Activated naive CD4-positive, alpha-beta T cell treated with anti-CD3 and anti-CD28 coated beads, Interleukin-2, amount 50 U/mL, for 24 hours (primary cell): ENCODE data around the gene C2CD4D.
A peak's percentile ranks its signal among the peaks of the same experiment; 100 is the strongest.
"Not testable (repeated sequence)": the region's sequence is repeated elsewhere in the genome, so short reads cannot be mapped to it uniquely, and the experiment has no call there.

Experiments used
- H3K27ac Mint-ChIP-seq: one replicate; pipeline ENCODE4 v1.8.0; 2021; ENCODE audit warnings: mild to moderate bottlenecking, mixed read lengths
- H3K27me3 Mint-ChIP-seq: one replicate; pipeline ENCODE4 v1.8.0; 2021; ENCODE audit warnings: mixed read lengths
- H3K36me3 Mint-ChIP-seq: one replicate; pipeline ENCODE4 v1.8.0; 2021; ENCODE audit warnings: mixed read lengths
- H3K4me1 Mint-ChIP-seq: one replicate; pipeline ENCODE4 v1.8.0; 2021; ENCODE audit warnings: mixed read lengths
- H3K4me3 Mint-ChIP-seq: one replicate; pipeline ENCODE4 v1.8.0; 2021; ENCODE audit warnings: mild to moderate bottlenecking, mixed read lengths
- H3K9me3 Mint-ChIP-seq: one replicate; pipeline ENCODE4 v1.8.0; 2021; ENCODE audit warnings: mixed read lengths

The C2CD4D gene

GRCh38 chr1:151839457-151840403 is at the start of gene C2CD4D:
C2CD4D (minus strand) TSS chr1:151839820; CDS start chr1:151838989, 831 bp downstream.
- Mint-ChIP-seq H3K27me3 (no peaks in the 10 kb centered on the region), H3K4me1 (peaks cover 35% of the 10 kb centered on the region), H3K4me3 (peak within 1 kb of the TSS; percentile 86), H3K36me3 (peaks cover 2% of the 10 kb centered on the region), H3K27ac (peak within 1 kb of the TSS; percentile 89), H3K9me3 (no peaks in the 10 kb centered on the region)

- Mint-ChIP-seq H3K4me3 (no peak overlapping the region), H3K36me3 (peaks cover 40% of the 10 kb centered on the region)
Observed at GRCh38 chr1:151888972-151889570, 49.5 kb upstream of the C2CD4D start.

DNA sequence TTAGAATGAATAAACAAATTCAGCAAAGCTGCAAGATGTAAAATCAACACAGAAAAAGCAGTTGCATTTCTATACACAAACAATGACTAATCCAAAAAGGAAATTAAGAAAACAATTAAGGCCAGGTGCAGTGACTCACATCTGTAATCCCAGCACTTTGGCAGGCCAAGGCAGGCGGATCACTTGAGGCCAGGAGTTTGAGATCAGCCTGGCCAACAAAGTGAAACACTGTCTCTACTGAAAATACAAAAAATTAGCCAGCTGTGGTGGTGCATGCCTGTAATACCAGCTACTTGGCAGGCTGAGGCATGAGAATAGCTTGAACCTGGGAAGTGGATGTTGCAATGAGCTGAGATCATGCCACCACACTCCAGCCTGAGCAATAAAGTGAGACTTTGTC is 47.4 kb upstream of the C2CD4D start:
- Mint-ChIP-seq H3K27me3 (no peaks in the 10 kb centered on the region), H3K4me3 (no peak overlapping the region), H3K27ac (no peak overlapping the region), H3K4me1 (peaks cover 24% of the 10 kb centered on the region), H3K9me3 (no peaks in the 10 kb centered on the region), H3K36me3 (peaks cover 31% of the 10 kb centered on the region)

More at GRCh38 chr1:151888972-151889570, 49.5 kb upstream of the C2CD4D start:
- Mint-ChIP-seq H3K27me3 (no peaks in the 10 kb centered on the region), H3K9me3 (no peaks in the 10 kb centered on the region), H3K27ac (peak overlapping the region; percentile 74), H3K4me1 (peaks cover 37% of the 10 kb centered on the region)

- Mint-ChIP-seq H3K27ac (no peak overlapping the region), H3K9me3 (no peaks in the 10 kb centered on the region), H3K36me3 (peaks cover 19% of the 10 kb centered on the region), H3K4me1 (peaks cover 8% of the 10 kb centered on the region), H3K4me3 (no peak overlapping the region), H3K27me3 (no peaks in the 10 kb centered on the region)
Observed at GRCh38 chr1:151885479-151885878, 45.9 kb upstream of the C2CD4D start.

DNA sequence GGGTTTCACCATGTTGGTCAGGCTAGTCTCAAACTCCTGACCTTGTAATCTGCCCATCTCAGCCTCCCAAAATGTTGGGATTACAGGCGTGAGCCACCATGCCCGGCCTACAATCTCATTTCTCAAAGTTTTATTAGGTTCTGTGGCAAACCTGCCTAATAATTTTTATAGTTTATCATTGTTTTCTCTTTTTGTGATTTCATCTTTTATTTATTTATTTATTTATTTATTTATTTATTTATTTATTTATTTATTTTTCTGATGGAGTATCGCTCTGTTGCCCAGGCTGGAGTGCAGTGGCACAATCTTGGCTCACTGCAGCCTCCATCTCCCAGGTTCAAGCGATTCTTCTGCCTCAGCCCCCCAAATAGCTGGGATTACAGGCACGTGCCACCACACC is 45.3 kb upstream of the C2CD4D start:
- H3K27me3 Mint-ChIP-seq, H3K4me3 Mint-ChIP-seq, H3K4me1 Mint-ChIP-seq, H3K27ac Mint-ChIP-seq, H3K9me3 Mint-ChIP-seq: not testable (repeated sequence)
- peaks cover 18% of the 10 kb centered on the region for H3K36me3 Mint-ChIP-seq

DNA sequence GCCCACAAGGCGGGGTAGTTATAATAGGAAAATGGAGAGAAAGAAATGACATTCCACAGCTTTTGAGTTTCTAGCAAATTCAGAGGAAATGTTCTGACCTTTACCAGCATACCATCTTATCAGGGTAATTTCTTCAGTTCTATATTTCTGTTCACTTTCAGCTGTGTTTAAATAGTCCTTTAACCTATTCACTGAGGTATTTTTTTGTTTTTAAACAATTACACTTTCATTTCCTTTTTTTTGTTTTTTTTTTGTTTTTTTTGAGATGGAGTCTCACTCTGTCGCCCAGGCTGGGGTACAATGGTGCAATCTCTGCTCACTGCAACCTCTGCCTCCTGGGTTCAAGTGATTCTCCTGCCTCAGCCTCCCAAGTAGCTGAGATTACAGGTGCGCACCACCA is 44.8 kb upstream of the C2CD4D start:
- H3K4me3 Mint-ChIP-seq, H3K27ac Mint-ChIP-seq, H3K9me3 Mint-ChIP-seq, H3K4me1 Mint-ChIP-seq, H3K27me3 Mint-ChIP-seq: not testable (repeated sequence)
- H3K36me3 Mint-ChIP-seq, result peaks cover 17% of the 10 kb centered on the region

GRCh38 chr1:151883898-151884297 is 44.3 kb upstream of the C2CD4D start:
- not testable (repeated sequence) for H3K27ac Mint-ChIP-seq, H3K27me3 Mint-ChIP-seq, H3K9me3 Mint-ChIP-seq, H3K4me3 Mint-ChIP-seq, H3K4me1 Mint-ChIP-seq
- peaks cover 12% of the 10 kb centered on the region for H3K36me3 Mint-ChIP-seq

DNA sequence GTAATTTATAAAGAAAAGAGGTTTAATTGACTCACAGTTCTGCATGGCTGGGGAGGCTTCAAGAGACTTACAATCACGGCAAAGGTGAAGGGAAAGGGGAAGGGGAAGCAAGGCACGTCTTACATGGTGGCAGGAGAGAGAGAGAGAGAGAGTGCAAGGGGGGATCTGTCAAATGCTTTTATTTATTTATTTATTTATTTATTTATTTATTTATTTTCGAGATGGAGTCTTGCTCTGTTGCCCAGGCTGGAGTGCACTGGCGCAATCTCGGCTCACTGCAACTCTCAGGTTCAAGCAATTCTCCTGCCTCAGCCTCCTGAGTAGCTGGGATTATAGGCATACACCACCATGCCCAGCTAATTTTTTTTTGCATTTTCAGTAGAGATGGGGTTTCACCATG is 43.3 kb upstream of the C2CD4D start:
- not testable (repeated sequence) for H3K4me3 Mint-ChIP-seq, H3K27me3 Mint-ChIP-seq, H3K27ac Mint-ChIP-seq, H3K4me1 Mint-ChIP-seq, H3K9me3 Mint-ChIP-seq
- peaks cover 12% of the 10 kb centered on the region for H3K36me3 Mint-ChIP-seq

GRCh38 chr1:151882466-151882865 is 42.8 kb upstream of the C2CD4D start:
- H3K27ac Mint-ChIP-seq, result no peak overlapping the region
- no peaks in the 10 kb centered on the region for H3K27me3 Mint-ChIP-seq
- H3K4me3 Mint-ChIP-seq, result no peak overlapping the region
- H3K9me3 Mint-ChIP-seq, result no peaks in the 10 kb centered on the region
- H3K4me1 Mint-ChIP-seq, result peaks cover 4% of the 10 kb centered on the region
- peaks cover 13% of the 10 kb centered on the region for H3K36me3 Mint-ChIP-seq

DNA sequence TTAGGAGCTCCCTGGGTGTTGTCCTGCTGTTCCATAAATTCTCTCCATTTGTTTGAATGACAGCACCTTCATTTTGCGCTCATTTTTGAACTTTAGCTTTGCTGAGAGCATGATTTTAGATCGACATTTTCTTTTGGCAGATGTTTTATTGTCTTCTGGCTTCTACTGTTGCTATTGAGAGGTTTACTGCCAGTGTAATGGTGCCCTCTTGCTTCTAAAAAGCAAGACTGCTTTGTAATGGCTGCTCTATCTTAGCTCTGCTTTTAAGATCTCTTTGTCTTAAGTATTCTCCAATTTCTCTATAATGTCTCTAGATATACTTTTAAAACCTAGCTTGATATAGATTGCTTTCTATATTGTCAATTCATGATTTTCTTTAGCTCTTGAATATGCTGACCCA is 41.9 kb upstream of the C2CD4D start:
- H3K36me3 Mint-ChIP-seq, result peaks cover 10% of the 10 kb centered on the region
- H3K27ac Mint-ChIP-seq, result no peak overlapping the region
- H3K4me3 Mint-ChIP-seq, result no peak overlapping the region
- peaks cover 10% of the 10 kb centered on the region for H3K4me1 Mint-ChIP-seq
- no peaks in the 10 kb centered on the region for H3K27me3 Mint-ChIP-seq
- H3K9me3 Mint-ChIP-seq, result no peaks in the 10 kb centered on the region

DNA sequence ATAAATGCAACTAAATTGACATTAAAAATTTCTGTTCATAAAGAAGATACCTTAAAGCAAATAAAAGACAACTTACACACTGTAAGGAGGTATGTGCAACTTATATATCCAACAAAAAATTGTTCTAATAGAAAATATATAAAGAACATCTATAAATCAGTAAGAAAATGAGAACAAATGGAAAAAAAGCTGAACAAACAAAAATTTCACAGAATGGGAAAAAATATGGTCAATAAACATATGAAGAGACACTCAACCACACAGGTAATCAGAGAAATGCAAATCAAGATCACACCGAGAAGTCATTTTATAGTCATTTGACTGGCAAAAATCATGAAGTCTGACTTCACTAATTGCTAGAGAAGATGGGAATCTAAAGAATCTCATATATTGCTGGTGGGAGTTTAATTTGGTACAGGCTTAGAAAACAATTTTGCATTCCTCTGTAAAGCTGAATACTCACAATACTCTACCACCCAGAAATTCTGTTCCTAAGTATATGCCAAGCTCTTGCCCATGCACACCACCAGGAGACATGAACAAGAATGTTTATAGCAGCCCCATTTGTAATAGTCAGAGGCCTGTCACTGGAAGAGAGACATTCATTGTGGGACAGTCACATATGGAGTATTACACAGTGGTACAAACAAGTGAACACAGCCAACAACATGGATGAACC is 35.9 kb upstream of the C2CD4D start:
- no peaks in the 10 kb centered on the region for H3K27me3 Mint-ChIP-seq
- peaks cover 16% of the 10 kb centered on the region for H3K36me3 Mint-ChIP-seq
- peak overlapping the region; percentile 31 for H3K27ac Mint-ChIP-seq
- H3K4me3 Mint-ChIP-seq, result no peak overlapping the region
- H3K9me3 Mint-ChIP-seq, result no peaks in the 10 kb centered on the region
- peaks cover 28% of the 10 kb centered on the region for H3K4me1 Mint-ChIP-seq

DNA sequence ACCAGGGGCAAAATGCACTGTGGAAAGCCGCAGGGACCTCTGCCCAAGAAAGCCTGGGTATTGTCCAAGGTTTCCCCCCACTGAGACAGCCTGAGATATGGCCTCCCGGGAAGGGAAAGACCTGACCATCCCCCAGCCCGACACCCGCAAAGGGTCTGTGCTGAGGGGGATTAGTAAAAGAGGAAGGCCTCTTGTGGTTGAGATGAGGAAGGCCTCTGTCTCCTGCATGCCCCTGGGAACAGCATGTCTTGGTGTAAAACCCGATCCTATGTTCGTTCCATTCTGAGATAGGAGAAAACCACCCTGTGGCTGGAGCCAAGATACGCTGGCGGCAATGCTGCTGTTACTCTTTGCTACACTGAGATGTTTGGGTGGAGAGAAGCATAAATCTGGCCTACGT is 33.2 kb upstream of the C2CD4D start:
- H3K9me3 Mint-ChIP-seq, H3K27me3 Mint-ChIP-seq, H3K4me3 Mint-ChIP-seq: not testable (repeated sequence)
- peak overlapping the region; percentile 84 for H3K27ac Mint-ChIP-seq
- peaks cover 28% of the 10 kb centered on the region for H3K4me1 Mint-ChIP-seq
- peaks cover 13% of the 10 kb centered on the region for H3K36me3 Mint-ChIP-seq

GRCh38 chr1:151871284-151872030 is 31.8 kb upstream of the C2CD4D start:
- no peaks in the 10 kb centered on the region for H3K27me3 Mint-ChIP-seq
- H3K4me1 Mint-ChIP-seq, result peaks cover 26% of the 10 kb centered on the region
- H3K4me3 Mint-ChIP-seq, result no peak overlapping the region
- H3K27ac Mint-ChIP-seq, result no peak overlapping the region
- peaks cover 13% of the 10 kb centered on the region for H3K36me3 Mint-ChIP-seq
- no peaks in the 10 kb centered on the region for H3K9me3 Mint-ChIP-seq

GRCh38 chr1:151868486-151868885 is 28.9 kb upstream of the C2CD4D start:
- no peak overlapping the region for H3K4me3 Mint-ChIP-seq
- no peaks in the 10 kb centered on the region for H3K9me3 Mint-ChIP-seq
- no peaks in the 10 kb centered on the region for H3K27me3 Mint-ChIP-seq
- no peak overlapping the region for H3K27ac Mint-ChIP-seq
- peaks cover 8% of the 10 kb centered on the region for H3K4me1 Mint-ChIP-seq
- H3K36me3 Mint-ChIP-seq, result peaks cover 5% of the 10 kb centered on the region

- H3K27me3 Mint-ChIP-seq, result no peaks in the 10 kb centered on the region
- peaks cover under 1% of the 10 kb centered on the region for H3K36me3 Mint-ChIP-seq
- H3K9me3 Mint-ChIP-seq, result no peaks in the 10 kb centered on the region
- no peak overlapping the region for H3K4me3 Mint-ChIP-seq
- peaks cover 8% of the 10 kb centered on the region for H3K4me1 Mint-ChIP-seq
- H3K27ac Mint-ChIP-seq, result peak overlapping the region; percentile 35
Observed at GRCh38 chr1:151867765-151868411, 28.3 kb upstream of the C2CD4D start.
